OCI-LY3 (cell line): ENCODE data around the gene EPHB4.

Source experiments
- H2AFZ ChIP-seq: fragments of 200-600, 300-600 bp; shearing (Covaris generic); 2 replicates; pipeline ENCODE4 v1.6.0; 2014; ENCODE audit warnings: antibody characterized with exemption, low read depth, low read length
- H3K27ac ChIP-seq: fragments of 200-600, 300-600 bp; sonication (generic); 2 replicates; pipeline ENCODE4 v1.5.1; 2014; ENCODE audit warnings: mild to moderate bottlenecking, low read length, moderate library complexity, mixed read lengths
- H3K27me3 ChIP-seq: fragments of 200-600, 300-600 bp; sonication (generic); 2 replicates; pipeline ENCODE4 v1.6.1; 2014; ENCODE audit warnings: low read depth, low read length, mixed read lengths
- H3K36me3 ChIP-seq: fragments of 200-600, 300-600 bp; sonication (generic); replicated peaks from 2 replicates; pipeline ENCODE3; 2014; ENCODE audit warnings: low read depth, low read length, mixed read lengths
- H3K4me1 ChIP-seq: fragments of 300-600, 200-600 bp; sonication (generic); 2 replicates; pipeline ENCODE4 v1.6.1; 2014; ENCODE audit warnings: low read length, mixed read lengths
- H3K4me2 ChIP-seq: fragments of 200-600, 300-600 bp; sonication (generic); 2 replicates; pipeline ENCODE4 v1.6.1; 2014; ENCODE audit warnings: low read length, mixed read lengths
- H3K4me3 ChIP-seq: fragments of 300-600, 200-600 bp; sonication (generic); 2 replicates; pipeline ENCODE4 v1.5.1; 2014; ENCODE audit warnings: antibody characterized with exemption, mild to moderate bottlenecking, low read length, moderate library complexity
- H3K79me2 ChIP-seq: fragments of 300-600, 200-600 bp; shearing (Covaris generic); 2 replicates; pipeline ENCODE4 v1.6.1; 2014; ENCODE audit warnings: mild to moderate bottlenecking, low read length, mixed read lengths
- H3K9ac ChIP-seq: fragments of 300-600, 200-600 bp; shearing (Covaris generic); 2 replicates; pipeline ENCODE4 v1.6.0; 2014; ENCODE audit warnings: mild to moderate bottlenecking, low read length, moderate library complexity
- H3K9me3 ChIP-seq: fragments of 200-600, 300-600 bp; shearing (Covaris generic); 2 replicates; pipeline ENCODE4 v1.6.1; 2014; ENCODE audit warnings: low read length, mixed read lengths; ENCODE audit not compliant: insufficient read depth
- H4K20me1 ChIP-seq: fragments of 200-600, 300-600 bp; sonication (generic); 2 replicates; pipeline ENCODE4 v1.6.1; 2016; ENCODE audit warnings: low read length, mixed read lengths; ENCODE audit not compliant: insufficient read depth
- EZH2phosphoT487 ChIP-seq: fragments of 200-600 bp; shearing (Covaris generic); IDR thresholded peaks from 2 replicates; pipeline ENCODE4 v1.6.1; 2018; ENCODE audit warnings: antibody characterized with exemption, mixed run types, low read depth
- TF ChIP-seq, protein P1 (sequence below): fragments of 200-600, 300-600 bp; sonication (generic); IDR thresholded peaks from 2 replicates; pipeline ENCODE4 v1.5.1; 2014; ENCODE audit warnings: antibody characterized with exemption, low read length, low read depth

EPHB4 gene

GRCh38 chr7:100873599-100874299 is 46.4 kb upstream of the EPHB4 start:
- H3K9ac ChIP-seq: peak overlapping the region; percentile 85; the same call in 1 of the 2 replicates
- H3K27ac ChIP-seq: 0 out of 2 replicates have a peak overlapping the region, but pooled peaks have one; percentile 68
- H4K20me1 ChIP-seq: peaks cover 29% of the 10 kb centered on the region
- no peaks in the 10 kb centered on the region for H3K9me3 ChIP-seq
- peaks cover 20% of the 10 kb centered on the region for H3K4me1 ChIP-seq
- H3K4me3 ChIP-seq: peak overlapping the region; percentile 94
- peak overlapping the region; percentile 91 for H3K4me2 ChIP-seq
- H3K36me3 ChIP-seq: peaks cover 53% of the 10 kb centered on the region
- H3K27me3 ChIP-seq: no peaks in the 10 kb centered on the region
- no peak overlapping the region for H2AFZ ChIP-seq
- TF ChIP-seq, protein P1, sequence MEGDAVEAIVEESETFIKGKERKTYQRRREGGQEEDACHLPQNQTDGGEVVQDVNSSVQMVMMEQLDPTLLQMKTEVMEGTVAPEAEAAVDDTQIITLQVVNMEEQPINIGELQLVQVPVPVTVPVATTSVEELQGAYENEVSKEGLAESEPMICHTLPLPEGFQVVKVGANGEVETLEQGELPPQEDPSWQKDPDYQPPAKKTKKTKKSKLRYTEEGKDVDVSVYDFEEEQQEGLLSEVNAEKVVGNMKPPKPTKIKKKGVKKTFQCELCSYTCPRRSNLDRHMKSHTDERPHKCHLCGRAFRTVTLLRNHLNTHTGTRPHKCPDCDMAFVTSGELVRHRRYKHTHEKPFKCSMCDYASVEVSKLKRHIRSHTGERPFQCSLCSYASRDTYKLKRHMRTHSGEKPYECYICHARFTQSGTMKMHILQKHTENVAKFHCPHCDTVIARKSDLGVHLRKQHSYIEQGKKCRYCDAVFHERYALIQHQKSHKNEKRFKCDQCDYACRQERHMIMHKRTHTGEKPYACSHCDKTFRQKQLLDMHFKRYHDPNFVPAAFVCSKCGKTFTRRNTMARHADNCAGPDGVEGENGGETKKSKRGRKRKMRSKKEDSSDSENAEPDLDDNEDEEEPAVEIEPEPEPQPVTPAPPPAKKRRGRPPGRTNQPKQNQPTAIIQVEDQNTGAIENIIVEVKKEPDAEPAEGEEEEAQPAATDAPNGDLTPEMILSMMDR: no peak
- no peak for TF ChIP-seq EZH2phosphoT487
- H3K79me2 ChIP-seq: peaks cover 52% of the 10 kb centered on the region

DNA sequence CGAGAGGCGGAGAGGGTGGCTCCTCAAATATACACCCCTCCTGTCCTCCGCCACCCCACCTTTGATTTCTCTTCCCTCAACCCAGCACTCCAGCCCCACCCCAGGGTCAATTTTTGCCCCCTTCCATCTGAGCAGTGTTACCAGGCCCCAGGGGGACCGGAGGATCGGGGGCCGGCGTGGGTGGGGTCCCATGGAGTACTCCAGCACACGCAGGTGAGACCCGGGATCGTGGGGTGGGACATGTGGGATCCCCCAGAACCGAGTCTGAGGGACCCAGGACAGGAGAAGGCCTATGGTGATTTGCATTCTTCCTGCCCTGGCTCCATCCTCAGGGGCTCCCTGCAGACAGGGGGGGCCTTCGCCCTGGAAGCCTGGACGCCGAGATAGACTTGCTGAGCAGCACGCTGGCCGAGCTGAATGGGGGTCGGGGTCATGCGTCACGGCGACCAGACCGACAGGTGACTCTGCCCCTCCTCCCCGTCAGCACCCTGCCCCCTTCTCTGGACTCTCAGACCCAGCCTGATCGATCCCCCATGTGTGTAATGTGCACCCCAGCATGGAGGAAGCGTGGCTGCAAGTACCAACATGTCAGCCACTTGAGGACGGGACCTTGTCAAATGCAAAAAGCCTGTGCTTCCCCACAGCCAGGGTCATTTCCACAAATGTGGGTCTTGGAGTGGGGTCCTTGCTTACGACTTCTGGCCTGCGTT is 40.6 kb upstream of the EPHB4 start:
- H3K4me3 ChIP-seq: peak overlapping the region; percentile 91
- no peak for TF ChIP-seq EZH2phosphoT487
- TF ChIP-seq, protein P1: no peak

DNA sequence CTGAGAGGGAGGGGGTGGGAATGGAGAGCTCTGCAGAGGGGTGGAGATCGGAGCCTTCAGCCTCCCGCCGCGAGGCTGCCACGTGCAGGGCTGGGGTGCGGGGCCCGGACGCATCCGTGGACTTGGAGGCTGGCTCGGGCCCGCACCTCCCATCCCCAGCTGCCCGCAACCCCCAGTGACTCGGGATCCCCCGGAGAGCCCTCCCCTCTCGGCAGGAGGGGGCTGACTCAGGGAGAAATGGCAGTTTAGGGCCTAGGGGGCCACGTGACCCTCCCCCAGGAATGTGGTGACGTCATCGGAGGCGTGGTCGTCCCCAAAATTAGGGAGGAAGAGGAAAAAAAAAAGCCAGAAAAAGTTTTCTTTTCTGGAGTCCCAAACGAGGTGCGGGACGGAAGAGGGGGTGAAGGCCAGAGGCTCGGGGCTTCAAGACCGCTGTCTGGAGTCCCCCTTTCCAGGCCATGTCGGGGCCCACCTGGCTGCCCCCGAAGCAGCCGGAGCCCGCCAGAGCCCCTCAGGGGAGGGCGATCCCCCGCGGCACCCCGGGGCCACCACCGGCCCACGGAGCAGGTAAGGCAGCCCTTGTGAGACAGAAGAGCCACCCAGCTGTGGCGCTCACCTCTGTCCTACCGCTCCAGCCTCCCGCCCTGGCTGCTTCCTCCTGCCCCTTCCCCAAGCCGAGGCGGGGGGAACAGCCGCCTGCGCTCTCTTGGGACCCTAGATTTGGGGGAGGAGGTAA is 39.9 kb upstream of the EPHB4 start, which contains the start of gene TRIP6:
Gene TRIP6, plus strand, starts transcription at position 348 of the 736 bp plus-strand sequence. Its CDS starts 111 bp downstream, at position 459.
- Histone ChIP-seq H3K9me3 (no peaks in the 10 kb centered on the region), H3K4me1 (peaks cover 17% of the 10 kb centered on the region), H3K36me3 (peaks cover 16% of the 10 kb centered on the region), H3K79me2 (peaks cover 25% of the 10 kb centered on the region), H3K4me2 (peak within 1 kb of the TSS; percentile 89), H3K9ac (peak within 1 kb of the TSS; percentile 99), H3K27ac (peak within 1 kb of the TSS; percentile 79), H4K20me1 (no peaks in the 10 kb centered on the region), H3K27me3 (no peaks in the 10 kb centered on the region), H3K4me3 (peak within 1 kb of the TSS; percentile 91), H2AFZ (peak within 1 kb of the TSS; percentile 47; the same call in 1 of the 2 replicates)
- TF ChIP-seq EZH2phosphoT487: no peak
- TF ChIP-seq, protein P1: no peak

More for the DNA sequence above, 40.6 kb upstream of the EPHB4 start:
- Histone ChIP-seq H3K4me2 (peak overlapping the region; percentile 89), H2AFZ (peak overlapping the region; percentile 29; the same call in 1 of the 2 replicates), H3K4me1 (peaks cover 15% of the 10 kb centered on the region), H3K9me3 (no peaks in the 10 kb centered on the region), H4K20me1 (no peaks in the 10 kb centered on the region), H3K36me3 (peaks cover 13% of the 10 kb centered on the region), H3K27ac (peak overlapping the region; percentile 79), H3K27me3 (no peaks in the 10 kb centered on the region), H3K79me2 (peaks cover 25% of the 10 kb centered on the region), H3K9ac (peak overlapping the region; percentile 99)
